ENCODE results near the gene CCNQ.

DNA sequence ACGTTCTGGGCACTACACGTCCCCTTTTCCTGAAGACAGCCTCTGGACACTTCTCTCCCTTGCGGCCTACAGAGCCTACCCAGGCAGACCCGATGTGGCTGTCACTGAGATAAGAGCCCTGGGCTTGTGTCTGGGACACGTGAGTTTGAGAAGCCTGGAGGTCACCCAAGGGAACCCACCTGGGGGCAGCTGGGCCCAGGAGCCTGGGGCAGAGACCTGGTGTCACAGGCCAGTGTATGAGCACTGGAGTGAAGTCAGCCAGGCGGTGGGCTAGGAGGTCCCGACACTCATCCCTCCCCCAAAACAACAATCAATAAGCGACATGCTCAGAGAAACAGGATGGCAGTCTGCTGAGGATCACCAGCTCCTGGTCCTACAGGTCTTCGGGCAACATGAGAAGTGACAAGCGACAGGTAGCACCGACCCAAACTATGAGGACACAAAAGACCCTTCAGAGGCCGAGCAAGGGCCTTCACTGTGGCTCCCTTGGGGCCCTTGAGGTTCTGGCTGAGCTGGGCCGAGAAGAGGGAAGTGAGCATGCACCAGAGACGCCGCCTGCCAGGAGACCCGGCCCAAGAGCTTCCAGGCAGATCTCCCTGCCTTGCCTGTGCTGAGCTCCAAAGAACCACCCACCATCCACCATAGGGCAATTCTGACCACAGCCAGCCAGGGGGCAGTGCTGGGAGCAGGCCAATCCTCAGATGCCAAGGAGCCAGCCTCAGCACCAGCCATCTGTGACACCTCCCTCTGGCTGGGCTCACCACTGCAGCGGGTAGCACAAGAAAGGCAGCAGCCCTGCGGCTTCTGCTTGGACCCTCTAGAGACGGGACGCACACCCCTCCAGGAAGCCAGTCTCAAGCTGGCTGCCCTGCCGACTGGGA lies 37.1 kb upstream of the CCNQ start:
- TF ChIP-seq, protein P1, sequence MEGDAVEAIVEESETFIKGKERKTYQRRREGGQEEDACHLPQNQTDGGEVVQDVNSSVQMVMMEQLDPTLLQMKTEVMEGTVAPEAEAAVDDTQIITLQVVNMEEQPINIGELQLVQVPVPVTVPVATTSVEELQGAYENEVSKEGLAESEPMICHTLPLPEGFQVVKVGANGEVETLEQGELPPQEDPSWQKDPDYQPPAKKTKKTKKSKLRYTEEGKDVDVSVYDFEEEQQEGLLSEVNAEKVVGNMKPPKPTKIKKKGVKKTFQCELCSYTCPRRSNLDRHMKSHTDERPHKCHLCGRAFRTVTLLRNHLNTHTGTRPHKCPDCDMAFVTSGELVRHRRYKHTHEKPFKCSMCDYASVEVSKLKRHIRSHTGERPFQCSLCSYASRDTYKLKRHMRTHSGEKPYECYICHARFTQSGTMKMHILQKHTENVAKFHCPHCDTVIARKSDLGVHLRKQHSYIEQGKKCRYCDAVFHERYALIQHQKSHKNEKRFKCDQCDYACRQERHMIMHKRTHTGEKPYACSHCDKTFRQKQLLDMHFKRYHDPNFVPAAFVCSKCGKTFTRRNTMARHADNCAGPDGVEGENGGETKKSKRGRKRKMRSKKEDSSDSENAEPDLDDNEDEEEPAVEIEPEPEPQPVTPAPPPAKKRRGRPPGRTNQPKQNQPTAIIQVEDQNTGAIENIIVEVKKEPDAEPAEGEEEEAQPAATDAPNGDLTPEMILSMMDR (IDR thresholded peaks at IDR 0.05): no peak
- TF ChIP-seq POLR2A (IDR thresholded peaks at IDR 0.05): no peak

Measured in testis (tissue), 2 donors.